Uterine smooth muscle cell (primary cell): ENCODE data around the gene ISG15. TPM values are rescaled to one million over a fixed set of nuclear protein-coding genes. Genes with fewer than 3 reads are reported as not detected.

Source experiments
- total RNA-seq: library from RNA; depleted of rRNA; stranded (reverse); fragments of >200 nt; gene quantifications from 2 replicates; pipeline ENCODE4 v1.2.3, GENCODE V29; 2014

Gene ISG15
- total RNA-seq: 46.4 and 53.9 TPM in 2 replicates

DNA sequence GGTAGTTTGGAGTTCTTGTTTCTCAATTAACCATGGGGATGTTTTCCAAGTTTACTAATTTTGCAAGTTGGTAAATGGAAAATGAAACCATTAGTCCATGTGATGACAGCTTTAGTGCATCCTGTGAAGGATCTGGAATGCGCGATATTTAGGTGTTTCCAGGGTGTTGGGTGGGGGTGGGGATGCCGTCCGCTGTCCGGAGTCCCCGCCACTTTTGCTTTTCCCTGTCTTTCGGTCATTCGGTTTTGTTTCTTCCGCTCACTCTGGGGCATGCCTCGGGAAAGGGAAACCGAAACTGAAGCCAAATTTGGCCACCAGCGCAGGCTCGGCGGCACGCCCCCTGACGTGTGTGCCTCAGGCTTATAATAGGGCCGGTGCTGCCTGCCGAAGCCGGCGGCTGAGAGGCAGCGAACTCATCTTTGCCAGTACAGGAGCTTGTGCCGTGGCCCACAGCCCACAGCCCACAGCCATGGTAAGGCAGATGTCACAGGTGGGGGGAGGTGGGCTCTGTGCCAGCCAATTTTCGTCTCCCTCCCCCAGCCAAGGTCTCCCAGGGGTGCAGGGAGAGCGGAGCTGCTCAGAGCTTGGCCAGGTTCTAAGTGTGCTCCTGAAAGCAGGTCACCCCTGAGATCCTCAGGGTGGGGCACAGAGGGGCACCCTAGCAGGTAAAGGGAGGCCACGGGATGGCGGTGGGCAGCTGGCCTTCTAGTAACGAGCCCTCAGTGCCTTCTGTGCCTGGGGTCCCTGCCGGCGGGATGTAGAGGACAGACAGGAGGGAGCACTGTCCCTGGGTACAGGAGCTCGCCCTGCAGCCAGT is at the start of gene ISG15:
Gene ISG15 (plus strand): TSS at position 393 of the 817 bp plus-strand sequence. CDS start 77 bp downstream, at position 470.

DNA sequence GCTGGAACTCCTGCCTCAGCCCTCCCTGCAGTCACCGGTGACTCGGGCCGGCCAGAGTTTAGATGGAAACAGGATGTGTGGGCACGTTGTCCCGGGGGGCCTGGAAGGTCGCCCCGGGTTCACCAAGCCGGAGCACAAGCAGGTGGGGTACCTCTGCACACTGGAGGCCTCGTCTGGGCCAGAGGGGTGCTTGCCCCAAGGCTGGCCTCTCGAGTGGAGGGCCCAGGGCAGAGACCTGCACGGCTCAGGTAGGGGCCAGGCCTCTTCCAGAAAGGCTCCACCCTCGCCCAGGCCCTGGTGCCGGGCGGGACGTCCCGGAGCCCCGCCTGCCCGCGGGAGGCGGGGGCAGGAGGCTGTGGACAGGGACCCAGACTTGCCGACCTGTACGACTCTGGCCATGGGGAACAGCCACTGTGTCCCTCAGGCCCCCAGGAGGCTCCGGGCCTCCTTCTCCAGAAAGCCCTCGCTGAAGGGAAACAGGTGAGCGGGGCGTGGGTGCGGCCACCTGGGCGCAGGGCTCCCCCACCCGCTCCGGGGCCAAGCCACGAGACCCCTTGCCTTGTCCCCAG is 47.1 kb upstream of the ISG15 start, which contains the start of gene PLEKHN1:
Gene PLEKHN1 (plus strand): TSS at position 348 of the 569 bp plus-strand sequence. CDS start 50 bp downstream, at position 398.

DNA sequence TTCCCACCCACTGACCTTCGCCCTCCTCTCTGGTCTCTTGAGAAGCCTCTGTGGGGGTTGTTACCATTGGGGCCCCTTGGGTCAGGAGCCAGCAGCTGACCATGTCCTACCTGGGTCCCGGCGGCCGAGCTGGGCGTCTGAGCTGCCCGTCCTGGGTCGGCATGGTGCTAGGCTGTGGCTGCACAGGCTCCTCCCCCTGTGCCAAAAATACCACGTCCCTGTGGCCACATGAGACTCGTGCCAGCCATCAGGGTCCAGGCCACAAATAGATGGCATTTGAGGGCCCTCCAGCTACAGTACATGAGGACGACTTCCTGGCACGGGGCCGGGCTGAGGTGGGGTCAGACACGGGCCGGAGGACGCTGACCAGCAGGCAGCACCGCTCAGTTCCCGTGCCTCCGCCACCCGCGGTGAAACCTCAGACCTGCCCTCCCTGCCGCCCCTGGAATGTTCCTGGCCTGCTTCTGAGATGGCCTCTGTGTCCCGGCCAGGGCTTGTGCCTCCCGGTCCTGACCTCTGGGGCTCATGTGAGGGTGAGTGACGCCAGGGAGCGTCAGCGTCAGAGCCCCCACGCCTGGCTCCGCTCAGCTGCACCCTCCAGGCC is 31.2 kb upstream of the ISG15 start, which contains the start of gene PERM1:
Gene PERM1 (minus strand): TSS at position 139 of the 604 bp plus-strand sequence. CDS start 1,064 bp downstream, outside the sequence.

DNA sequence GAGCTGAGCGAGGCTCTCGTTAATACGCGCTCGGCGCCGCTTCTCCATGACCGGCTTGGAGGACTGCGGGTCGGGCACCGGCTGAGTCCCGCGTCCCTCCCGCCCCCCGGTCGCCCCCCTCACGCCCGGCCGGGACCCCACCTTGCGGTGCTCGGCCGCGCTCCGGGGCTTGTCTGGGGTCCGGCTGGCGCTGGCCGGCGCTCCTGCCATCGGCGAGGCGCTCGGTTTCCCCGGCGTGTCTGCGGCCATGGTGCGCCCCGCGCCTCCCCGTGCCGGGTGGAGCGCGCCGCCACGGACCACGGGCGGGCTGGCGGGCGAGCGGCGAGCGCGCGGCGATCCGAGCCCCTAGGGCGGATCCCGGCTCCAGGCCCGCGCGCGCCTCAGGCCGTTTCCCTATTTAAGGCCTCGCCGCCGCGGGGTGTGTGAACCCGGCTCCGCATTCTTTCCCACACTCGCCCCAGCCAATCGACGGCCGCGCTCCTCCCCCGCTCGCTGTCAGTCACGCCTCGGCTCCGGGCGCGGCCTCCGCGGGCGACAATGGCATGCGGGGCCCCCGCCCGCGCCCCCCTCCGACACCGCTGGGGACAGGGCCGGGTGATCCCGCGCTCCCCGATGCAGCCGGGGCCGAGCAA is 13.5 kb upstream of the ISG15 start, which contains the start of gene HES4:
Gene HES4 (minus strand): TSS at position 373 of the 632 bp plus-strand sequence. CDS start 124 bp downstream, at position 249.

DNA sequence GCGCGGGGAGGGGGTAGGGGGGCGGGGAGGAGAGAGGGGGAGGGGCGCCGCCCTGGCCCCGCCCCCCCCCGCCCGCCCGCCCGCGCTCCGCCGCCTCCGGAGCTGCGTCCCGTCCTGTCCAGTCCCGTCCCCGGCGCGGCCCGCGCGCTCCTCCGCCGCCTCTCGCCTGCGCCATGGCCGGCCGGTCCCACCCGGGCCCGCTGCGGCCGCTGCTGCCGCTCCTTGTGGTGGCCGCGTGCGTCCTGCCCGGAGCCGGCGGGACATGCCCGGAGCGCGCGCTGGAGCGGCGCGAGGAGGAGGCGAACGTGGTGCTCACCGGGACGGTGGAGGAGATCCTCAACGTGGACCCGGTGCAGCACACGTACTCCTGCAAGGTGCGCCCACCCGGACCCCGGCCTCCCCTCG is 6.7 kb downstream of the ISG15 start, which contains the start of gene AGRN:
Gene AGRN (plus strand): TSS at position 121 of the 405 bp plus-strand sequence. CDS start 53 bp downstream, at position 174.

Other genes with a start within 250 kb of the ISG15 start
- gene SAMD11, start 89.6 kb upstream of the ISG15 start, total RNA-seq: 6.2 and 6.4 TPM in 2 replicates
- gene NOC2L, start 54.2 kb upstream of the ISG15 start, total RNA-seq: 84.2 and 155 TPM in 2 replicates
- 6.9 and 11.8 TPM in 2 replicates for gene KLHL17, start 52.9 kb upstream of the ISG15 start, total RNA-seq
- gene PLEKHN1, start 47.0 kb upstream of the ISG15 start, total RNA-seq: 0.75 and 0.77 TPM in 2 replicates
- gene PERM1, start 31.4 kb upstream of the ISG15 start, total RNA-seq: not detected in 2 replicates
- 2.0 and 3.7 TPM in 2 replicates for gene HES4, start 13.4 kb upstream of the ISG15 start, total RNA-seq
- 35.2 and 54.7 TPM in 2 replicates for gene AGRN, start 6.6 kb downstream of the ISG15 start, total RNA-seq
- not detected in 2 replicates for gene RNF223, start 60.8 kb downstream of the ISG15 start, total RNA-seq
- gene C1orf159, start 102.6 kb downstream of the ISG15 start, total RNA-seq: 6.2 and 10.2 TPM in 2 replicates
- gene TTLL10, start 160.4 kb downstream of the ISG15 start, total RNA-seq: 0.12 TPM in 1 of 2 replicates, not detected in the other
- gene TNFRSF18, start 193.1 kb downstream of the ISG15 start, total RNA-seq: 0.12 TPM in 1 of 2 replicates, not detected in the other
- 0.12 TPM in 1 of 2 replicates, not detected in the other for gene TNFRSF4, start 200.7 kb downstream of the ISG15 start, total RNA-seq
- 100 and 158 TPM in 2 replicates for gene SDF4, start 218.5 kb downstream of the ISG15 start, total RNA-seq
- gene B3GALT6, start 218.7 kb downstream of the ISG15 start, total RNA-seq: 32.0 and 35.1 TPM in 2 replicates
- 1.1 and 2.0 TPM in 2 replicates for gene C1QTNF12, start 233.2 kb downstream of the ISG15 start, total RNA-seq